22Rv1 (cell line): Measurements from ENCODE around the gene KPNA2.
"Not testable (repeated sequence)": the region's sequence is repeated elsewhere in the genome, so short reads cannot be mapped to it uniquely, and the experiment has no call there.

Experiments used
- CTCF ChIP-seq: fragments of 450-650 bp; IDR thresholded peaks from 2 replicates; pipeline ENCODE4 v1.5.1; 2017; ENCODE audit warnings: mild to moderate bottlenecking
- ZFX ChIP-seq: fragments of 450-650 bp; IDR thresholded peaks from 2 replicates; pipeline ENCODE4 v1.6.1; 2017; ENCODE audit warnings: antibody characterized with exemption, borderline replicate concordance

GRCh38 chr17:68022547-68022946 lies 13.0 kb upstream of the KPNA2 start:
- peak; percentile 40 for TF ChIP-seq CTCF
- not testable (repeated sequence) for TF ChIP-seq ZFX
